H54 (cell line): ENCODE measurements around the gene TPH1.

Experiments
- DNase-seq: peaks from one replicate; pipeline ENCODE4 v3.0.0; 2011; ENCODE audit warnings: low spot score, mixed read lengths; ENCODE audit not compliant: insufficient read length
- FAIRE-seq: peaks from 3 replicates; lab custom pipeline; 2011; peaks lifted over from hg19 to GRCh38; lab: Jason Lieb, UNC
- POLR2A ChIP-seq: IDR thresholded peaks from 2 replicates; pipeline ENCODE4 v1.6.1; 2011; ENCODE audit warnings: low read depth, mild to moderate bottlenecking, low read length

The TPH1 gene

DNA sequence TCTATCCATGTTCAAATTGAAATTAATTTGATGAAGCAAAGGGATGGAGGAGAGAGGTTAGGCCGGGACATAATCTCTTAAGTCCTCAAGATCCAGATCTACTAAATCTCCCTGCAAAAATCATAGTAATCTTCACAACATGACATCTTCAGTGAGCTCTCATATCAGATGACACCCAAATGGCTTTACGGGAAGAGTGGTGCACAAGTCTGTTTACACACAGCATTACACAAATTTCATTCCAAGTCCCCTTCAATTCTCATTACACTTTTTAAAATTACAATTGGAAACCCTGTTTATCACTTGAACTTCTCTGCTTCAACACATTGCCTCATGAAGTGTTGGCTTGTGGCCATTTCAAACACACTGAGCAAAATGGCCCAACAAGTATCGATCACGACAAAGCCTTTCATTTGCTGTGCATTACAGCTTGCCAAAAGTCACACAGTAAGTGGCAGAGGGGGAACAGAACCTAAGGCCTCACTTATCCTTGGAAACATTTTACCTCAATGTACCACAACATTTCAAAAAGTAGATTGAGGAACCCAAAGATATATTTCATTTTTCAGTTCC, 17.9 kb upstream of the TPH1 start:
- FAIRE-seq = no peak
- DNase-seq = no peak
- TF ChIP-seq POLR2A = no peak

DNA sequence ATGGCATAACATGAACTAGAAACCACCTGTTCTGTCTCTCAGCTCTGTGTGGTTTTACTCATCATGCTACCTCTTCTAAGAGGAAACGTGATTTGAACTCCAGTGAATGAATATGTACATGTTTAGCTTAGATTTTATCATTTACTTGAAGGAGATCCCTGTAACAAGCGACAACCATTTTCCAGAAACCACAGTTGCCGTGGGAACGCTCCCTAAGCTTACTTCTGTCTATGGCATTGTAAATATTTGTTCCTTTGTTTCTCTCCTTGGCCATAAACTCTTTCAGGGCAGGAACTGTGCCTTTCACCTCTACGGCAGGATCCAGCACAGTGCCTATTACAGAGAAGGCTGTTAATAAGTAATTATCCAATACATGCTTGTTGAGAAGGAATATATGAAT, 17.1 kb upstream of the TPH1 start:
- FAIRE-seq (no peak), DNase-seq (no peak)
- no peak for TF ChIP-seq POLR2A

DNA sequence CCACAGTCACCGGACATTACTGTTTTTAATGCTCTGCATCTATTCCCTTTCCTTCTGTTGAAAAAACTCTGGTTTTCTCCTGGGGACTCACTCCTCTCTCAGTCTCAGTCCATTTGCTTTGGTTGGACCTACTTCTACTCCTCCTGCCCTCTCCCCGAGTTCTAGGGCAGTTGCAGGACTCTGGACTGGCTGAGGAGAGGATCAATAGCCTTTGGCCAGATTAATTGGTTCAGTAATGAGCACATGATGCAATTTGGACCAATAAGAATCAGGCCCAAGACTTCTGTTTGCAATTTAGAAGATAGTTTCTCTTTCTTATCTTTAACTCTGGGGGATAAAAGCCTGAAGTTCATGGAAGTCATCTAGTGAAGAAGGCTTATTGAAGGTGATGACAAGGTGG, 15.3 kb upstream of the TPH1 start:
- FAIRE-seq = no peak
- no peak for TF ChIP-seq POLR2A

DNA sequence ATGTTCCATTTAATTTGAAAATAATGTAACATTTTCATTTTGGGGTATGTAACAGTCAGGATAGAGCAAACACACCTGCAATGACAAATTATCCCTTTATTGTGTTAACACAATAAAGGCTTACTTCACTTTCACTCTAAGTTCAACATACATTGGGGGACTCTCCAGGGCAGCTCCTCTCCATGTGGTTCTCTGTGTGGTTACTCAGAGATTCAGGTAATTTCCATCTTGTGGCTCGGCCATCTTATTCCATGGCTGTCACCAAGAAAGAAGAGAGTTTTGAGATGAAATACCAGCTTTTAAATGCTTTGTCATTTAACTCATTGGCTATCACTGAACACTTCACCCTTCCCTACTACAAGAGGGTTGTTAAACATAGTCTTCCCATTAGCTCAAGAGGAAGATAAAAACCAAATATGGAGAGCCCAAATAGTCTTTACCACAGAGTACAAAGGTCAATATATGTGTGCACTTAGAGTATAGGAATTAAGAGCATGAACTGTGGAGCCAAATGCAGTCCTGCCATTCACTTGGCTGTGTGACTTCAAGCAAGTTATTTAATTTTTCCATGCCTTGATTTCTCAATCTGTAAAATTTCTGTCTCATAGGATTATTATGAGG, 10.6 kb upstream of the TPH1 start:
- DNase-seq = no peak
- TF ChIP-seq POLR2A = no peak
- FAIRE-seq = no peak

More for the DNA sequence above, 15.3 kb upstream of the TPH1 start:
- no peak for DNase-seq

DNA sequence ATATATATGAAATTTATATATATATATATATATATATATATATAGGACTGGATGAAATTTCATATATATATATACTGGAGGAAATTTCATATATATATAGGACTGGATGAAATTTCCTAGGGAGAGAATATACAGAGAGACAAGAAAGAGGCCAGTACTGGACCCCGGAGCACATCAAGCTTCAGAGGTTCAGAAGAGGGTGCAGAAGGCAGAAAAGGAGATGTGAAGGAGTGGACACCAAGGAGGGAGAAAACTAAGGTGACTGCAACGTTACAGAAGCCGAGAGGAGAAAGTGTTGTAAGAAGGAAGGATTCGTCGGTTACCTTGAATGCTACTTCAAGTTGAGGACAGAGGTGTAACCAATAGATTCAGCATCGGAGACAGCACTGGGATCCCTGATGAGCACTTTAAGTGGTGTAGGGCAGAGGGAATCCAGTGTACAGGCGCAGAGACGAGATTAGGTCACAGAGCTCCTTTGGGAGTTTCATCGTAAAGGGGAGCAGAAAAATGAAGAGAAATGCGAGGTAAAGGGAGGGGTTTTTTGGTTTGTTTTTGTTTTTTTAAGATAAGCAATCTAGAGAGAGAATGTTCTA, 8.5 kb upstream of the TPH1 start:
- FAIRE-seq (no peak), DNase-seq (no peak)
- no peak for TF ChIP-seq POLR2A

DNA sequence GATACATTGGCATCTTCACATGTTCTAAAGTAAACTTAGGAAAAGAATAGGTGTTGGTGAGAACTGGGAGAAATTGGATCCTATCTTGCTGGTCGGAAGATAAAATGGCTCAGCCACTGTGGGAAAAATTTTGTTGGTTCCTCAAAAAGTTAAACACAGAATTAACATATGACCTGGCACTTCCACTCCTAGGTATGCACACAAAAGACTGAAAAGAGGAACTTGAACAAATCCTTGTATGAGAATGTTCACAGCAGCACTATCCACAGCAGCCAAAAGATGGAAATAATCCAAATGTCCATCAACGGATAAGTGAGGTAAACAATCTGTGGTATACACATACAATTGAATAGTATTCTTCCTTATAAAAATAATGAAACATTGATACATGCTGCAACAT, 4.8 kb upstream of the TPH1 start:
- no peak for DNase-seq
- no peak for FAIRE-seq
- no peak for TF ChIP-seq POLR2A

DNA sequence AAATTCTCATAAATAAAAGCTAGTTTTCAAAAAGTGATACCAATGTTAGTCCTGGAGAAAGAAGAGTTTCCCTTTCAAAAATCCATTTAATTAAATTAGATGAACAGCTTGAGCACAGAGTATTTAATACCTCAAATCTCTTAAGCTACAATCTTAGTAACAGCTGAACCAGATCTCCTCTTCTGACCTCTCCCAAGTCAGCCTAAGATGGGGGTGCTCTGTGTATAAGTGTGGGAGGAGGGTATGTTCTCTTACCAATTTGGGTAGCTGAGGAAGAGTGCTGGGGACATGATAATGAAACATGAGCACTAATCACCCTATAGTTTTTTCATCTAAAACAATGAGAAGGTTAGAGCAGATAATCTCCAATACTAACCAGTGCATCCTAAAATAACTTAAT, 9.6 kb downstream of the TPH1 start:
- no peak for FAIRE-seq

DNA sequence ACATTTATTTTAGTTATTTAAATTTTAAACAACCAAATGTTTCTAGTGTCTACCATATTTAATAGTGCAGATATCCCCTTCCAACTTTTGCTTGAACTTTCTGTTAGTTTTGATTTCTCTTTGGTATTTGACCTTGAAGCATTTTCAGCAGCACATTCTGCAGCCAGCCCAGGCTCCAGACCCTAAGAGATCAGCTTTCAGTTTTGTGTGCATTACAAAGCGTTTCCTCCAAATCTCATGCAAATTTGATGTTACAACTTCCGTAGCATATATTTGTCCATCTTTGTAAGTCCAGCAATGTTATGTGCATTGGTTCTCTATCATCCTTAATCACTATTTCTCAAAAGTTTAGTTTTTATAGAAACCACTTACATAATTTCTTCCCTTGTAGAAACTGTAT, 18.6 kb downstream of the TPH1 start:
- FAIRE-seq = no peak
- DNase-seq = no peak
- no peak for TF ChIP-seq POLR2A

More for the DNA sequence above, 9.6 kb downstream of the TPH1 start:
- no peak for DNase-seq
- no peak for TF ChIP-seq POLR2A

DNA sequence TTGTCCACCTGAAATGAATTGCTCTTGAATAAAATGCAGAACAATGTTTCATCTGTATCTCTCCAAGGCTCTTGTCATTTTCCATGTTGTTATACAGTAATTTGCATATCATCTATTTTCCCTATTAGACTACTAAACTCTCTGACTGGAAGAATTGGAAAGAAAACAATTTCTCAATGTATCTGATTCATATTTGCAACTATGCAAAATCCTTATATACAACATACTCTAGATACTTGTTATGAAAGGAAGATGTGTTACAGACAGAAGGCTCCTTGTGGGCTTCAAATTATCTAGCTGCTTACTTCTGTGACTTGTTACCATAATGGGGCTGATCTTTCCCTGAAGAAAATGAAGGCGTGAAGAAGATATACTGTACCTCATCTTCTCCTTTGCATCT, 23.6 kb downstream of the TPH1 start:
- FAIRE-seq = no peak
- DNase-seq = no peak
- no peak for TF ChIP-seq POLR2A

DNA sequence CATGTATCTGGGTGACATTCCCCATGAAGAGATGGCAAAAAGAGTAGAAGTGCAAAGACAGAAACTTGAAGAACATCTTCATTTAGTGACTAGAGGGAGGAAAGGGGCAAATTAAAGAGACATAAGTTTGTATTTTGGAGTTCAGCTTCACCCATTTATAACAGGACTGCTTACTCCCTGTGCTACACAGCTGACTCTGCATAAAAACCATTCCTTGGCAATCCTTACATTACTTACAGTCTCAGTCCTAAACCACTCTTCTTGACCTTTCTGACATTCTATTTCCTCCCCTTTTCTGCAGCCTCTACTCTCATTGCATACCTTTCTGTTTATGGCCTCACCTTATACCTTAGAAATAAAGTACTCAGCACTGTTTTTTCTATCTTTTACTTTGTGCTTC, 26.4 kb downstream of the TPH1 start:
- DNase-seq (no peak), FAIRE-seq (no peak)
- TF ChIP-seq POLR2A = no peak

DNA sequence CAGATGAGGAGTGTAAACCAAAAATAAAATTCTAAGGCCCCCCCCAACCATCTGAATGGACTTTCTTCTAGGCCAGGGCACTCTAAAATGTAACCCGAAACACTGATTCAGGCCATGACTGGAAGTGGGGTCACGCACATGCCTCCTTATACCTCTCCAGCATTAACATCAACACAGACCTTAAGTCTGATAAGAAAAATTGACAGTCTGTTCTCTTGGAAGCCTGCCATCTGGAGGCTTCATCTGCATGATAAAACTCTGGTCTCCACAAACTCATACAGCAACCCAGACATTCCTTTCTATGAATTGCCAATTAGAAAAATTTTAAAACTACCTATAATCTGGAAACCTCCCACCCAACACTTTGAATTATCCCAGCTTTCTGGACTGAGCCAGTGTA, 29.3 kb downstream of the TPH1 start:
- no peak for TF ChIP-seq POLR2A
- FAIRE-seq = no peak
- DNase-seq = no peak

DNA sequence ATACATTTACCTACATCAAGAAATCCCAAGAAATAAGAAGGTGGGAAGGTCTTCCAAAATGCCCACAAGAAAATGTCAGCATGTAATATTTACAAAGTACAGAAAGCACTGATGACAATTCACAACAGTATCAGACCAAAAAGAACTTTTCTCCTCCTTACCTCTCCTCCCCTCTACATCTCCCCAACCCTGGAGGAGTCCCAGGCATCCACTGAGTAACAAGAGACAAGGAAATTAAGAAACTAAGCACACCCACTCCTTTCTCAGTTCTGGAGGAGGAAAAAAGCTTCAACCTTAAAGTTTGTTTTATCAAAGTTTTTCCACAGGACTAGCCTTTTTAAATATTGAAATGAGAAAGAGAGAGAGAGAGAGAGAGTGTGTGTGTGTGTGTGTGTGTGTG, 31.2 kb downstream of the TPH1 start:
- no peak for TF ChIP-seq POLR2A
- FAIRE-seq = no peak
- DNase-seq = no peak

DNA sequence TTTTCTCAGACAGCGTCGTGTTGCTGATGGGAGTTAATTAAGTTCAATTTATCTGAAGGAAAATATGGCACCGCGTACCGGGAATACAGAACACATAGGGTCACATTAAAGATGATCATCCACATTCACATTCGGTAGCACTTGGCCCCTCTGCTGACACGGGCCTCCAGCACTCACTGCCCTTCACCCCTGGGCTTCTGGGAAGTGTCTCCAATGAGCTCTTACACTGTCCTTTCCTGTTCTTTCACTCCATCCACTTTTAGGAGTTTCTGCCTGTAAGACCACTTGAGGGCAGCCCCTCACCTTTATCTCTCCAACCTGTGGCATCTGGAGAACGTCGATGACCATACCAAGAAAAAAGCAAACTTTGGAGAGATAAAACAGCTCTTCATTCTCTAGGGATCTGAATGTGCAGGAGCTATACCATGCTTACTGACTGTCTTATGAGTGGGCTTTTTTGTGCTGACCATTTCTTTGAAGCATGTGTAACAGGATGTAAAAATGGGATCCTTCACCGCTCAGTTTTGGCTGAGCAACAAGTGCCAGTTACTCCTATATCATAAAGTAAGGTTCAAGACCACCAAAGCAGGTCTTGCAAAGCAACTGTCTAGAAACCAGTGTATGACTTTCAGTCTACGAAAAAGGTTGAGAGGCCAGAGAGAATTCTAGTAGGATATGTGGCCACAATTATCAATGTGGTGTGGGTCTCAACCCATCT, 32.1 kb downstream of the TPH1 start:
- no peak for DNase-seq
- no peak for TF ChIP-seq POLR2A
- FAIRE-seq = no peak
